ENCODE measurements around the gene TAP1. TPM values are rescaled to one million over a fixed set of nuclear protein-coding genes. Genes with fewer than 3 reads are reported as not detected.

TAP1 gene
- total and polyA plus RNA-seq, 10 of the 15 experiments (the other 5 are each of a cell fraction or from before 2014, with no cell fraction given): 33.4 to 249 (median 169) TPM

DNA sequence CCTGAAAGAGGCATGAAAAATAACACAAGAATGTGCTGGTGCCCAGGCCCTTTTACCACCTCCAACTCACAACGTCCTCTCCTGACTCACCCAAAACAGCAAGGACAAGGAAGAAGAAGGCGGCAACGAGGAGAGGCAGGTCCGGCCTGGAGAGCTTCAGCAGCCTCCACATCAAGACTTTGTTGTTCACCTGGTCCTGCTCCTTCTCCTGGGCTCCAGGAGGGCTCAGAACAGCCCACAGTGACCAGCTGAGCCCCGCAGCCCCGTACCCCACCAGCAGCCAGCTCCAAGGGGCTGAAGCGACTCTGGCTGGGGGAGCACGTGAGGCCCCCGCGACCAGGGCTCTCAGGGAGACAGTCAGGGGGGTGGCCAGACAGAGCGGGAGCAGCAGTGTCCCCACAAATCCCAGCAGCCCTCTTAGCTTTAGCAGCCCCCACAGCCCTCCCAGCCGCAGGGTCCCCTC lies 15.8 kb downstream of the TAP1 start (continued):
- TF ChIP-seq, protein P1, sequence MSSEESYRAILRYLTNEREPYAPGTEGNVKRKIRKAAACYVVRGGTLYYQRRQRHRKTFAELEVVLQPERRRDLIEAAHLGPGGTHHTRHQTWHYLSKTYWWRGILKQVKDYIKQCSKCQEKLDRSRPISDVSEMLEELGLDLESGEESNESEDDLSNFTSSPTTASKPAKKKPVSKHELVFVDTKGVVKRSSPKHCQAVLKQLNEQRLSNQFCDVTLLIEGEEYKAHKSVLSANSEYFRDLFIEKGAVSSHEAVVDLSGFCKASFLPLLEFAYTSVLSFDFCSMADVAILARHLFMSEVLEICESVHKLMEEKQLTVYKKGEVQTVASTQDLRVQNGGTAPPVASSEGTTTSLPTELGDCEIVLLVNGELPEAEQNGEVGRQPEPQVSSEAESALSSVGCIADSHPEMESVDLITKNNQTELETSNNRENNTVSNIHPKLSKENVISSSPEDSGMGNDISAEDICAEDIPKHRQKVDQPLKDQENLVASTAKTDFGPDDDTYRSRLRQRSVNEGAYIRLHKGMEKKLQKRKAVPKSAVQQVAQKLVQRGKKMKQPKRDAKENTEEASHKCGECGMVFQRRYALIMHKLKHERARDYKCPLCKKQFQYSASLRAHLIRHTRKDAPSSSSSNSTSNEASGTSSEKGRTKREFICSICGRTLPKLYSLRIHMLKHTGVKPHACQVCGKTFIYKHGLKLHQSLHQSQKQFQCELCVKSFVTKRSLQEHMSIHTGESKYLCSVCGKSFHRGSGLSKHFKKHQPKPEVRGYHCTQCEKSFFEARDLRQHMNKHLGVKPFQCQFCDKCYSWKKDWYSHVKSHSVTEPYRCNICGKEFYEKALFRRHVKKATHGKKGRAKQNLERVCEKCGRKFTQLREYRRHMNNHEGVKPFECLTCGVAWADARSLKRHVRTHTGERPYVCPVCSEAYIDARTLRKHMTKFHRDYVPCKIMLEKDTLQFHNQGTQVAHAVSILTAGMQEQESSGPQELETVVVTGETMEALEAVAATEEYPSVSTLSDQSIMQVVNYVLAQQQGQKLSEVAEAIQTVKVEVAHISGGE (CRISPR knock-in tag; IDR thresholded peaks at IDR 0.05): no peak
- TF ChIP-seq MEF2A (IDR thresholded peaks at IDR 0.05; ENCODE audit: insufficient read depth, low read depth, low read length): no peak
- TF ChIP-seq, protein P2, sequence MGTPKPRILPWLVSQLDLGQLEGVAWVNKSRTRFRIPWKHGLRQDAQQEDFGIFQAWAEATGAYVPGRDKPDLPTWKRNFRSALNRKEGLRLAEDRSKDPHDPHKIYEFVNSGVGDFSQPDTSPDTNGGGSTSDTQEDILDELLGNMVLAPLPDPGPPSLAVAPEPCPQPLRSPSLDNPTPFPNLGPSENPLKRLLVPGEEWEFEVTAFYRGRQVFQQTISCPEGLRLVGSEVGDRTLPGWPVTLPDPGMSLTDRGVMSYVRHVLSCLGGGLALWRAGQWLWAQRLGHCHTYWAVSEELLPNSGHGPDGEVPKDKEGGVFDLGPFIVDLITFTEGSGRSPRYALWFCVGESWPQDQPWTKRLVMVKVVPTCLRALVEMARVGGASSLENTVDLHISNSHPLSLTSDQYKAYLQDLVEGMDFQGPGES (IDR thresholded peaks at IDR 0.05): no peak

DNA sequence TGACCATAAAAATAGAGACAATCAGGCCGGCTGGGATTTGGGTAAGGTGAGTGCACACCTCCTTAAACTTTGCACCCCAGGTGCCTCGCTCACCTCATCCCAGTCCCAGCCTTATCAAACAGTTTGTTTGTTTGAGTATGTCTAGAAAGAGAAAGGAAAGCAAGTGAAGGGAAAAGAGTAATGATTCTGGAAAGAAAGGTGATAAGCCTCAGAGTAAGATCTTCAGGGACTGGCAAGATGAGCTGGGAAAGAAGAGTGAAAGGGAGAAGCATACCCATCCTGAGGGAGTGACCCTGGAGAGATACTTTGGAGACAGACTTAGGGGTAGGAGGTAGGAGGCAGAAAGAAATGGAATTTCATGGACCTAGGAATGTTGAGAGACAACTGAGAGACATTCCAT lies 16.6 kb downstream of the TAP1 start:
- ATAC-seq: no peak
- peaks cover 52% of the 10 kb centered on the region for H3K4me1 ChIP-seq (ENCODE audit: control insufficient read depth, insufficient read depth, low read length)
- TF ChIP-seq, protein P3, sequence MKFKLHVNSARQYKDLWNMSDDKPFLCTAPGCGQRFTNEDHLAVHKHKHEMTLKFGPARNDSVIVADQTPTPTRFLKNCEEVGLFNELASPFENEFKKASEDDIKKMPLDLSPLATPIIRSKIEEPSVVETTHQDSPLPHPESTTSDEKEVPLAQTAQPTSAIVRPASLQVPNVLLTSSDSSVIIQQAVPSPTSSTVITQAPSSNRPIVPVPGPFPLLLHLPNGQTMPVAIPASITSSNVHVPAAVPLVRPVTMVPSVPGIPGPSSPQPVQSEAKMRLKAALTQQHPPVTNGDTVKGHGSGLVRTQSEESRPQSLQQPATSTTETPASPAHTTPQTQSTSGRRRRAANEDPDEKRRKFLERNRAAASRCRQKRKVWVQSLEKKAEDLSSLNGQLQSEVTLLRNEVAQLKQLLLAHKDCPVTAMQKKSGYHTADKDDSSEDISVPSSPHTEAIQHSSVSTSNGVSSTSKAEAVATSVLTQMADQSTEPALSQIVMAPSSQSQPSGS (IDR thresholded peaks at IDR 0.05; ENCODE audit: low read length): no peak
- TF ChIP-seq EP300 (IDR thresholded peaks at IDR 0.05; ENCODE audit: borderline replicate concordance in 1 of 2, control insufficient read depth in 1 of 2, low read depth in 2 of 2, low read length in 2 of 2): no peak
- no peak for TF ChIP-seq FOXK2 (IDR thresholded peaks at IDR 0.05)
- no peak for TF ChIP-seq WRNIP1 (IDR thresholded peaks at IDR 0.05; ENCODE audit: borderline replicate concordance, low read depth, low read length)
- TF ChIP-seq ASH2L (IDR thresholded peaks at IDR 0.05; ENCODE audit: borderline replicate concordance, low read depth): no peak
- TF ChIP-seq CBX3 (IDR thresholded peaks at IDR 0.05; ENCODE audit: borderline replicate concordance, low read depth): no peak
- no peak for TF ChIP-seq NFYA (IDR thresholded peaks at IDR 0.05; ENCODE audit: borderline replicate concordance, low read depth, low read length)
- no peak for TF ChIP-seq HDGF (IDR thresholded peaks at IDR 0.05)
- TF ChIP-seq YY1 (IDR thresholded peaks at IDR 0.05; ENCODE audit: low read depth, low read length): no peak
- no peak for TF ChIP-seq RFX5 (IDR thresholded peaks at IDR 0.05; ENCODE audit: low read depth, low read length)
- TF ChIP-seq HDAC6 (IDR thresholded peaks at IDR 0.05; ENCODE audit: unreplicated experiment): no peak
- ChIA-PET SMC1A (ENCODE audit: uncharacterized antibody, unreplicated experiment) (interaction anchor here (1.4 to 6.8 kb wide), 4 partner anchors 13 to 32 kb away, joined by 3 to 226 read pairs (median 72); partner anchors contain the start of genes PSMB9 and TAP1), POLR2A (interaction anchor here (1.8 to 10.5 kb wide), 2 partner anchors 9 to 20 kb away, joined by 7 to 357 read pairs; partner anchors contain the start of genes PSMB9 and TAP1), CTCF (interaction anchor here (1.6 to 10.7 kb wide), 7 partner anchors 20 to 148 kb away, joined by 4 to 311 read pairs (median 25); partner anchors contain the start of genes HLA-DMA, PSMB9 and TAP1), RAD21 (ENCODE audit: unreplicated experiment) (interaction anchor here (1.9 to 10.5 kb wide), 4 partner anchors 20 to 136 kb away, joined by 7 to 269 read pairs (median 12); partner anchors contain the start of genes PSMB9 and TAP1)
- no peak overlapping the region for H2AFZ ChIP-seq (ENCODE audit: control insufficient read depth, low read depth, low read length)
- no peak for DNase-seq (ENCODE audit: low read depth, low spot score)
- H3K4me2 ChIP-seq (ENCODE audit: control insufficient read depth, insufficient read depth): peak overlapping the region; percentile 72
- H3K9me3 ChIP-seq (replicated peaks; ENCODE audit: control insufficient read depth, insufficient read depth, low read length): no peaks in the 10 kb centered on the region; the same call in 2 of the 3 replicates
- no peaks in the 10 kb centered on the region for H3K27me3 ChIP-seq (replicated peaks in 1 of 2; ENCODE audit: control insufficient read depth in 2 of 2, insufficient read depth in 2 of 2, low read length in 1 of 2)
- H3K79me2 ChIP-seq (ENCODE audit: control insufficient read depth, insufficient read depth, low read length): peaks cover 41% of the 10 kb centered on the region
- 47% methylated on average over 2 of the region's 2 CpGs for WGBS (ENCODE audit: insufficient coverage, insufficient replicate concordance, low lambda C conversion rate, missing lambda C conversion rate)
- FAIRE-seq: no peak
- peak overlapping the region; percentile 35; the same call in 1 of the 2 replicates for H3K27ac ChIP-seq (ENCODE audit: control insufficient read depth, insufficient read depth)
- intact Hi-C loops (cut with micrococcal nuclease; ENCODE audit: unreplicated experiment): no loop called here
- H4K20me1 ChIP-seq (ENCODE audit: control insufficient read depth, insufficient read depth): no peaks in the 10 kb centered on the region
- in situ Hi-C loops (cut with MboI): no loop called here
- H3K9ac ChIP-seq (ENCODE audit: control insufficient read depth, insufficient read depth, low read length): peak overlapping the region; percentile 87
- peak overlapping the region; percentile 95 for H3K4me3 ChIP-seq
- BruUV-seq (replicated peaks): TSS peak; percentile 3
- peaks cover 7 to 52% of the 10 kb centered on the region in 2 experiments for H3K36me3 ChIP-seq (ENCODE audit: control insufficient read depth in 2 of 2, insufficient read depth in 2 of 2, low read length in 1 of 2)
